ENCODE data around the gene KLHDC8A. TPM values are rescaled to one million over a fixed set of nuclear protein-coding genes. Genes with fewer than 3 reads are reported as not detected.

KLHDC8A gene
- total RNA-seq, 3 donors from 2014 or later, result 0.17 to 1.8 (median 0.78) TPM

DNA sequence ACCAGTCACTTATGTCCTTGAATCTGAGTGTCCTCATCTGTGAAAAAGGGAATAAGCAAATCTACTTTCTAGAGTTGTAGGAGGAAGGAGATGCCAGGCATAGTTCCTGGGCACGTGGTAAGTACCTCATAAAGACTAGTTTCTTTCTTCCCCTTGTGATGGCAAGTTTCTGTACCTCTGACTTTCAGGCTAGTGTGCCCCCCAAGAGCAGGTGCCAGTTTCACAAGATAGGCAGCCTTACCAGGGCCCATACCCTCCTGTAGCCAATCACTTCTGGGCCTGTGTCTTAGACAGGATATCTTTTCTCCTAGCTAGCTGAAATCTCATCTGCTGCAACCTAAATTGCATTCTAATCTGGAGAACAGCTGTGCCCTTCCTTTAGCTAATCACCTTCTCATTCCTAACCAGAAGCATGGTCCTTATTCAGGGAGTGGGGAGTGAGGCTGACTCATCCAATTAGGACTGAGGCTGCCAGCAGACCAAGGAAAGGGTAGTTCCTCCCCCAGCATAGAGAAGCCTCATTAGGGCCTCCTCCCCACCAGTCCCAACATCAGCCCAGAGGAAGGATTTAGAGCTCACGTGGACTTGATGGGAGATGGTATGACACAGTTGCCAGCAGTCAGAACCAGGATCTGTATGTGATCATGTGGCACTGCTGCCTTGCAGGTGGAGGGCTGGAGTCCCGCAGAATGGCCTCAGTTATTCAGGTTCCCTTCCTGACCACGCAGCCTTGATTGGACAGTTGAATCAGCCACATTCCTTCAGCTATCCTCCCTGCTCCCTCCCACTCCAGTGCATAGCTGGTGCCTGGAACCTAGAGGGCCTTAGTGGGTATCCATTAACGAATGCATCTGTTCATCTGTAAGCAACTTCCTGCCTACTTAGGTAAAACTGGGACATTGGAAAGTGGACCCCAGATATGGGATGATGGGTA lies 7.9 kb downstream of the KLHDC8A start:
- Histone ChIP-seq H3K4me1 (ENCODE audit: low read depth) (peaks cover 8% of the 10 kb centered on the region), H3K9me3 (no peaks in the 10 kb centered on the region), H3K36me3 (ENCODE audit: low read depth) (no peaks in the 10 kb centered on the region), H3K4me3 (no peak overlapping the region)
- intact Hi-C loops (cut with DNase I, micrococcal nuclease), result no loop called here
- no peak for DNase-seq
- TF ChIP-seq, protein P1, sequence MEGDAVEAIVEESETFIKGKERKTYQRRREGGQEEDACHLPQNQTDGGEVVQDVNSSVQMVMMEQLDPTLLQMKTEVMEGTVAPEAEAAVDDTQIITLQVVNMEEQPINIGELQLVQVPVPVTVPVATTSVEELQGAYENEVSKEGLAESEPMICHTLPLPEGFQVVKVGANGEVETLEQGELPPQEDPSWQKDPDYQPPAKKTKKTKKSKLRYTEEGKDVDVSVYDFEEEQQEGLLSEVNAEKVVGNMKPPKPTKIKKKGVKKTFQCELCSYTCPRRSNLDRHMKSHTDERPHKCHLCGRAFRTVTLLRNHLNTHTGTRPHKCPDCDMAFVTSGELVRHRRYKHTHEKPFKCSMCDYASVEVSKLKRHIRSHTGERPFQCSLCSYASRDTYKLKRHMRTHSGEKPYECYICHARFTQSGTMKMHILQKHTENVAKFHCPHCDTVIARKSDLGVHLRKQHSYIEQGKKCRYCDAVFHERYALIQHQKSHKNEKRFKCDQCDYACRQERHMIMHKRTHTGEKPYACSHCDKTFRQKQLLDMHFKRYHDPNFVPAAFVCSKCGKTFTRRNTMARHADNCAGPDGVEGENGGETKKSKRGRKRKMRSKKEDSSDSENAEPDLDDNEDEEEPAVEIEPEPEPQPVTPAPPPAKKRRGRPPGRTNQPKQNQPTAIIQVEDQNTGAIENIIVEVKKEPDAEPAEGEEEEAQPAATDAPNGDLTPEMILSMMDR (IDR thresholded peaks at IDR 0.05), result no peak
- no peak for ATAC-seq

DNA sequence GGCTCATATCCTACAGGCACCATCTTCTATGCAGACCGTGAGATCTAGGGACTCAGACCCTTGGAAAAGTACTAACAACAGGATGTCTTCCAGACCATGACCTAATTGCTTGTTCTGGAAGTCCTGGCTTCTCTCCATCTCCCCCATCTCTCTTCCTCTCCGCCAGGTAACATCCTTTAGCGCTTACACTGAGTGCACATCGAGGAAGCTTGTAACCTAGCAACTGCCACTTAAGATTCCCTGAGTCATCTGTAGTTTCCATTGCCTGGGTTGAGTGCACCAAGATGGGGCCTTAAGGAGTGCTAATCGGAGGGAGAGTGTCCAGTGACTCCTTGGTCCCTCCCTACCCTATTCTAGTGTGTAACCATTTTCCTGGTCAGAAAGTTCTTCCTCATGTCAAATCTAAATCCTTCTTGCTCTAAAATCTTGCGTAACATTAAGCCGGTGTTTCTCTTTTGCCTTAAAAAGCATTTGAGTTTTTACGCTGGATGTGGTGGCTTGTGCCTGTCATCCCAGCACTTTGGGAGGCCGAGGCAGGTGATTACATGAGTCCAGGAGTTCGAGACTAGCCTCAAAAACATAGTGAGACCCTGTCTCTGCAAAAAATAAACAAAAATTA lies 9.7 kb downstream of the KLHDC8A start:
- Histone ChIP-seq H3K36me3 (ENCODE audit: low read depth) (no peaks in the 10 kb centered on the region), H3K4me1 (ENCODE audit: low read depth) (peaks cover 12% of the 10 kb centered on the region), H3K4me3 (no peak overlapping the region), H3K9me3 (no peaks in the 10 kb centered on the region)
- no peak for DNase-seq
- TF ChIP-seq, protein P1 (IDR thresholded peaks at IDR 0.05), result no peak
- intact Hi-C loops (cut with DNase I, micrococcal nuclease), result no loop called here
- ATAC-seq, result no peak

DNA sequence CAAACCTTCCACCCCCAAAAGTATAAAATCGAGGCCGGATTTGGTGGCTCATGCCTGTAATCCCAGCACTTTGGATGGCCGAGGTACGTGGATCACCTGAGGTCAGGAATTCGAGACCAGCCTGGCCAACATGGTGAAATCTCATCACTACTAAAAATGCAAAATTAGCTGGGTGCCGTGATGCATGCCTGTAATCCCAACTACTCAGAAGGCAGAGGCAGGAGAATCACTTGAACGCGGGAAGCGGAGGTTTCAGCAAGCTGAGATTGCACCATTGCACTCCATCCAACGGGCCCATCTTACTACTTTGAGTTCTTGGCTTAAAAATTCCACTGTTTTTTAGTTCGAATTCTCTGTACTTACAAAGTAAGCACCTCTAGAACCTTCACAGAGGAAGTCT lies 11.0 kb downstream of the KLHDC8A start:
- DNase-seq (no peak), ATAC-seq (no peak)
- Histone ChIP-seq H3K9me3 (no peaks in the 10 kb centered on the region), H3K4me1 (ENCODE audit: low read depth) (peaks cover 12% of the 10 kb centered on the region), H3K4me3 (no peak overlapping the region), H3K36me3 (ENCODE audit: low read depth) (no peaks in the 10 kb centered on the region)
- intact Hi-C loops (cut with DNase I, micrococcal nuclease), result no loop called here
- TF ChIP-seq, protein P1 (IDR thresholded peaks at IDR 0.05), result no peak

DNA sequence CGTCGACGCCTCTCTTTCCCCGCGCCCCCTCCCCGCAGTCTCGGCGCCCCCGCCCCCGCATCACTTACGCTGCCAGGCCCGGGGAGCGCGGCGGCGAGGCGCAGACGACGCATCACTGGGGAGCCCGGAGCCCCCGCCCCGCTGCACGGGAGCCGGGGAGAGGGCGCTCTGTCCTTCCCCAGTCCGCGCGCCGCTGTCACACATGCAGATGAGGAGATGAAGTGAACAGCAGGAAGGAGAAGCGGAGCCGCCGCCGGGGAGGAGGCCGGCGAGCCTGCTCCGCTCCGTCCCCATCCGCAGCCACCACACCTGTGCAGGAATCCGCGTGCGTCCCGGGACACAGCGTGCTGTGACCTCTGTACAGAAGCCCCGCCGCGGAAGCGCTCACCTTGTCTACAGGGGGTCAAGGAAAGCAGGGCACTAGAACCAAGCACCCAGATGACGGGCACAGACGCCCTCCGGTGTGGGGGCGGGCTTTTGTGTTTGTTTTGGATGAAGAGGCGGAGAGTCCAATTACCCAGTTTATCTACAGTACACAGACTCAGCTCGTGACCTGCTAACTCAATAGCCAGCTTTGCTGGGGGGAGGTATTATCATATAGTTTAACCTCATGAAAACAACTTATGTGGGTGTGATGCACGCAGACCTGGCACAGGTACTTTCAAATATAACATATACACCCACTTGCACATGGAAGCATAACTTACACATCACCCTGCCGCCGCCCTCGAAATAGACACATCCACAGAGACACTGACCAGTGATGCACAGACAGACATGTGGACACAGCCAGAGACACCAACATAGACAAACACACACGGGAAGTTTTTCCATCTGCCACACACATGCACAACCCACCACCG lies 12.4 kb downstream of the KLHDC8A start:
- Histone ChIP-seq H3K36me3 (ENCODE audit: low read depth) (no peaks in the 10 kb centered on the region), H3K4me3 (no peak overlapping the region), H3K4me1 (ENCODE audit: low read depth) (peaks cover 12% of the 10 kb centered on the region), H3K9me3 (no peaks in the 10 kb centered on the region)
- DNase-seq (peak in 2 of 3 donors; percentile 40 to 62), ATAC-seq (peak; percentile 82)
- intact Hi-C loops (cut with DNase I, micrococcal nuclease), result loop anchor here in 1 of 2 donors (5.0 kb wide), 1 partner anchor 133 kb away; no protein-coding TSS in a partner anchor
- TF ChIP-seq, protein P1 (IDR thresholded peaks at IDR 0.05), result no peak

DNA sequence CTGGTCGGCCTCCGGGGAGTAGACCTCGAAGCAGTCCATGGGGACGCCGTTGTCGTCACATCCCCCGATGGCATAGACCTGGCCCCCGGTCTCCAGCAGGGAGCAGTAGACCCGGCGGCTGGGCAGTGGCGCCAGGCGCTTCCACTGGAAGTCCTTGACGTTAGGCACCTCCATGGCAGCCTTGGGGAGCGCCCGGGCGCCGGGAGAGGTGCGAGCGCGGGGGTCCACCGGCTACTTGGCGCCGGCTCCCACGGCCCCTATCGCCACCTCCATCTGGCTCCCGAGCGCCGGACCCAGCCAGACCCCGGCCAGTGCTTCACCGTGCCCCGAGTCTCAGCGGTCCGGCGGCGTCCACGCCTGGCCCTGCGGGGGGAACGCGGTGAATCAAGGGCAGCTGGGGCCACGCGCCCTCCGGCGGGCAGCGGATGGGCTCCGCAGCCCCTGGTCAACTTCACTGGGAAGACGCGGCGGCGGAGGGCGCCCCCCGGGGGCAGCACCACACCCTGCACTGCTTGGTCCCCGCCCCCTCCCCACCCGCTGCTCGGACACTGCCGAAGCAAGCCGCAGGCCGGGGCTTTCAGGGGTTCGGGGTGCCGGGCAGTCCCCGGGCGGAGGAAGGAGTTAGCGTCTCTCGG lies 13.2 kb downstream of the KLHDC8A start:
- Histone ChIP-seq H3K36me3 (ENCODE audit: low read depth) (no peaks in the 10 kb centered on the region), H3K9me3 (no peaks in the 10 kb centered on the region), H3K4me1 (ENCODE audit: low read depth) (peaks cover 12% of the 10 kb centered on the region), H3K4me3 (no peak overlapping the region)
- TF ChIP-seq, protein P1 (IDR thresholded peaks at IDR 0.05), result no peak
- intact Hi-C loops (cut with DNase I, micrococcal nuclease), result loop anchor here in 1 of 2 donors (5.0 kb wide), 1 partner anchor 134 kb away; no protein-coding TSS in a partner anchor
- ATAC-seq (peak; percentile 12), DNase-seq (peak in 1 of 3 donors; percentile 46)
